GDM1 (cell line): ENCODE results near the gene IKZF3.
A peak's percentile ranks its signal among the peaks of the same experiment; 100 is the strongest.
"Not testable (repeated sequence)": the region's sequence is repeated elsewhere in the genome, so short reads cannot be mapped to it uniquely, and the experiment has no call there.

ENCODE experiments used
- DNase-seq: peaks from one replicate; lab custom pipeline; 2025; lab: John Stamatoyannopoulos, UW

IKZF3 gene

DNA sequence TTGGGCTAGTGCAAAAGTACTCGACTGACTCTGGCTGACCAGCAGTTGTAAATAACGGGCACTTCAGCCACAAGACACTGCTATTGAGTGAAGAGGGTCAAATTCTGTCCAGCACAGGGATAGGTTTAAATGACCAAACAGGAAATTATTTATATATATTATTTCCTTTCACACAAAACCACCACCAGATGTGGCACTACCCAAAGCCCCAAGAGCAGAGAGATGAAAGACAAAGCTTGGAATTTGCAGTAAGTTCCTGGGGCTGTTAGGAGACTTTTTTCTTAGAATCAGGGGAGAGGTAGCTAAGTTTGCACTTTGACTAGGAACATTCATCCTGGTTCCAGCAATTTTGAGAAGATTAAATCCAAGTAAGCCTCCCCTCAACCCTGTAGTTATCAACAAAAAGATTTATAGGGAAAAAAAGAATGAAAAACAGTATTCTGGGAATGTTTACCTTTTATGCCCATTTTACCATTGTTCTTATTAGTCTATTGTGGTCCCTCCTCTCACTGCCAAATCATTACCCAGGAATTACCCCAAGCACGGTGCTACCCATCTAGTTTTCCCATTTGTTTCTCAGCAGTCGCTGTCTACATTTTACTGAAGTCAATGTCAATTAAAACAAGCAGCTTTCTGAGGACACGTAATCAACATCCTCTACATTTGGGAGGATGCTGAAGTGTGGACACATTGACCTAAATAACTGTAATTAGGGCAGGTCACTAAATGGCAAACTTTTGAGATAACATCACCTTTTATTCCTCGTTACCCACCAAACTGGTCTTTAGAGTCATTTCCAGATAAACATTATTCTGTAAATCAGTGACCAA, 82.9 kb downstream of the IKZF3 start:
- no peak for DNase-seq

GRCh38 chr17:39777534-39778365, 86.4 kb downstream of the IKZF3 start:
- DNase-seq = no peak

GRCh38 chr17:39776252-39776651, 87.9 kb downstream of the IKZF3 start:
- DNase-seq = no peak

- DNase-seq = no peak
Measured at GRCh38 chr17:39775031-39775430, 89.1 kb downstream of the IKZF3 start.

- DNase-seq = no peak
Measured at GRCh38 chr17:39774047-39774446, 90.1 kb downstream of the IKZF3 start.

- DNase-seq = no peak
Measured at GRCh38 chr17:39772987-39773934, 90.9 kb downstream of the IKZF3 start.

- DNase-seq = no peak
Measured at GRCh38 chr17:39772415-39772814, 91.7 kb downstream of the IKZF3 start.

GRCh38 chr17:39769974-39770587, 94.0 kb downstream of the IKZF3 start:
- DNase-seq = no peak

GRCh38 chr17:39767147-39767546, 97.0 kb downstream of the IKZF3 start:
- DNase-seq = no peak

DNA sequence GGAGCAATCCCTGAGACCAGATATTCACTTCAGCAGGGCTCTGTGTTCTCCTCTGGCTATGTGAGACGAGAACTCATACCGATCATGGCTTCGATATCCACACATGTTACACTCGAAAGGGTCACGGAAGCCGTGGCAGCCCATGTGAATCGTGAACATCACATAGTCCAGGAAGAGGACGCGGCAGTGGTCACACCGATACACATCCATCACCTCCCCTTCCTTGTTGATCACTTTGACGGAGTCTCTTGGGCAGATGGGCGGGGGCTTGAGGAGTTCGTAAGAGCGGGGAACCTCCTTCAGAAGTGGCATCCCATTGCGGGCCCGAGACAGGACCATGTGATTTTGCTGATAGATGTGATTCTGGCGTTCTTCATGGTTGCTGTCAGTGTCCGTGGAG, 98.3 kb downstream of the IKZF3 start:
- no peak for DNase-seq

DNA sequence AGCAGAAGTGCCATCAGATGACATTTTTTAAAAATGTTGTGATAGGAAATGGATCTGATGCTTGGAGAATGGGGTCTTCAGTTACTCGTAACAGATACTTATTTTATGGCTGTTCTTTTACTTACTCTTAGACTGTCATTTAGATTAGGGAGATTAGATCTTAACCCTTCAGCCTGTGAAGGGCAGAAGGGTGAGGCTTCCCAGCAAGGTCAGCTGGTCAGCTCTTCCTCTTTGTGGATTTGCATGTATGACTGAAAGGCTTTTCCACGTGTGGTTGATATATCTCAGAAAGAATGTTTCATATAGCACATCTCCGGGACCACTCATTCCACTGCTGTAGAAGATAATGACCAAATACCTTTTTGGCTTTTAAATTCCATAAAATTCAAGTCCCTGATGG, 98.9 kb downstream of the IKZF3 start:
- no peak for DNase-seq

GRCh38 chr17:39764171-39764570, 99.9 kb downstream of the IKZF3 start:
- DNase-seq = not testable (repeated sequence)

- no peak for DNase-seq
Measured at GRCh38 chr17:39763051-39763820, 100.9 kb downstream of the IKZF3 start.

GRCh38 chr17:39761861-39762496, 102.1 kb downstream of the IKZF3 start:
- no peak for DNase-seq

DNA sequence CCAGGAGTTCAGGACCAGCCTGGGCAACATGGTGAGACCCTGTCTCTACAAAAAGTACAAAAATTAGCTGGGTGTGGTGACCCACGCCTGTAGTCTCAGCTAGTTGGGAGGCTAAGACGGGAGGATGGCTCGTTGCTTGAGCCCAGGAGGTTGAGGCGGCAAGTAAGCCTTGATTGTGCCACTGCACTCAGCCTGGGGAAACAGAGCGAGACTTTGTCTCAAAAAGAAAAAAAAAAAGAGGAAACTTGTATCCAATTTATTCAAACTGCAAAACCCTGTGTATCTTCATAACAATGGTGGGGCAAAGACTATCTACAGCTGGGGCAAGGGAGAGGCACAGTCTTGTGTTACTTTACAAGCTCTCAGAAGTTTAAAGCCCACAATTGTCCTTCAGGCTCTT, 104.9 kb downstream of the IKZF3 start:
- no peak for DNase-seq

DNA sequence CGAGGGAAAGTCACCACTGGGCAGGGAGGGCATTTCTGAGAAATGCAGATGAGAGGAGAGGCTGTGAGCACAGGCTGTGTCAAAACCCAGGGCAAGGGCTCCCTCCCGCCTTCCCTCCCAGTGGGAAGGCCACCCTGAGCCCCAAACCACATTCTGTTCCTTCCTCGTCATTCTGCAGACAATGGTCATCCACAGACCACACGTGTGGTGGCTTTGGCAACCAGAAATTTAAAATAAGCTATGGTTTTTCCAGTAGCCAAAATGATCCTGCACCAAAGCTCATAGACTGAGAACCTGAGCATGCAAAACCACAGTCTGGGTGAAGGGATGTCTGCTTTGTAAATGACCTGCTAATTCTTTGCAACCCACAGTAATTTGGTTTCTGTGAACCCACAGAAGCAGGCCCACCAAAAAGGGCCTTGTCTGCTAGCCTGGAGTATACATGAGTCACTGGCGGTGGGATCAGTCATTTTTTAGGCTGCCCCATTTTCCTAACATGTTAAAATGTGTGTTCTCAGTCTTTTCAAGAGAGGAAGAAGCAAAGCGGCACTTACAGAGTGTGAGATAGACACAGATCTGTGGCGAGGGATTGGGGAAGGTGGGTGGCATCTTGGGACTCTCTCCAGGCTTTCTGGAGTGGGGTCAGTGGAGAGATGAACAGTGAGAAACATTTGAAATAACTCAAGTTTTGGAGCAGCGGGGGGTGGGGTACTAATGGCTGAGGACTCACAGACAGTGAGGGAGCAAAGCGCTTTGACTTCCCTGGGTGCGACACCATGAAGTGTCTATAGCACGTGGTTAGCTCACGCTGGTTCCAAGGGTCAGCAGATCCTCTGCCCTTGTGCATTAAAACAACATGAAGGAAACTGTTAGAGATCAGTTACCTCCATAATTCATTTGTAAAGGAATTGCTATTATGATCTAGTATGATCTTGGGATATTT, 105.9 kb downstream of the IKZF3 start:
- DNase-seq = peak; percentile 38

- DNase-seq = no peak
Measured at GRCh38 chr17:39757176-39757662, 106.9 kb downstream of the IKZF3 start.

- DNase-seq = no peak
Measured at GRCh38 chr17:39756380-39757079, 107.6 kb downstream of the IKZF3 start.
